Omental fat pad (tissue), 4 donors: ENCODE results near the gene MAGI2. TPM values are rescaled to one million over a fixed set of nuclear protein-coding genes. Genes with fewer than 3 reads are reported as not detected.
"Not testable (repeated sequence)": the region's sequence is repeated elsewhere in the genome, so short reads cannot be mapped to it uniquely, and the experiment has no call there.

ENCODE experiments used
- ATAC-seq: fragments of 150-250 bp; one replicate; pipeline ENCODE4 v1.9.1; 2016; ENCODE audit warnings: mild to moderate bottlenecking, moderate library complexity; ENCODE audit not compliant: low FRiP score
- DNase-seq: peaks from one replicate; pipeline ENCODE4 v3.0.0-alpha.2; 2019; ENCODE audit warnings: low spot score
- CTCF ChIP-seq, 3 donors: fragments of 450-650 bp; IDR thresholded peaks; one replicate each; pipeline ENCODE4 v1.5.1; 2016 to 2017; ENCODE audit warnings: antibody characterized with exemption in 3 of 3, mild to moderate bottlenecking in 3 of 3, moderate library complexity in 2 of 3
- total RNA-seq, 4 donors: library from RNA; depleted of rRNA; stranded (reverse); fragments of >200 nt; gene quantifications; one replicate each; pipeline ENCODE4 v1.1.0, GENCODE V29; 2016

Gene MAGI2
- total RNA-seq, 4 donors from 2014 or later: 9.3 to 20.6 (median 13.2) TPM

GRCh38 chr7:79046061-79046460 is 407.4 kb downstream of the MAGI2 start:
- DNase-seq (no peak), ATAC-seq (no peak)
- no peak for TF ChIP-seq CTCF (IDR thresholded peaks at IDR 0.05)

- ATAC-seq (no peak), DNase-seq (no peak)
- no peak for TF ChIP-seq CTCF (IDR thresholded peaks at IDR 0.05)
These were observed 416.5 kb downstream of the MAGI2 start for GRCh38 chr7:79037001-79037400.

- TF ChIP-seq CTCF (IDR thresholded peaks at IDR 0.05): no peak
- DNase-seq (no peak), ATAC-seq (no peak)
These were observed 417.1 kb downstream of the MAGI2 start for GRCh38 chr7:79036356-79036755.

DNA sequence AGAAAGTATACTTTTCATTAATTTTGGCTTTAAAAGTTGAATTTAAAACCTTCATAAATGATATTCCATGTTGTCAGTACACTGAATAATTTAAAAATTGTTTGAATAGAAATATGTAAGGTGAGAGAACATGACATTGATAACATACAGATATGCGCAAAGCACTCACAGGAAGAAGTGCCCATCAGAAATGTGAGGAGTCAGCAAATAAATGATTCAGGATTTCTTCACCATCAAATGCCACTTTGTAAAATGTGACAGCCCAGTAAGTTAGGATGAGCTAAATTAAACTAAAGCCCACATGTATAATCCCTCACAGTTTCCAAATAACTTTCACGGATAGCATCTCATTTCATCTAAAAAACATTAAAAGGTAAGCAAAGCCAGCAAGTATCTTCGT is 417.6 kb downstream of the MAGI2 start:
- ATAC-seq: no peak
- no peak for DNase-seq
- no peak for TF ChIP-seq CTCF (IDR thresholded peaks at IDR 0.05)

- no peak for TF ChIP-seq CTCF (IDR thresholded peaks at IDR 0.05)
- ATAC-seq (no peak), DNase-seq (no peak)
These were observed 418.7 kb downstream of the MAGI2 start for GRCh38 chr7:79034730-79035129.

GRCh38 chr7:79019711-79020110 is 433.8 kb downstream of the MAGI2 start:
- not testable (repeated sequence) for DNase-seq, ATAC-seq

- DNase-seq: no peak
- ATAC-seq: no peak
- TF ChIP-seq CTCF (IDR thresholded peaks at IDR 0.05): no peak
These were observed 441.5 kb downstream of the MAGI2 start for GRCh38 chr7:79011921-79012320.

DNA sequence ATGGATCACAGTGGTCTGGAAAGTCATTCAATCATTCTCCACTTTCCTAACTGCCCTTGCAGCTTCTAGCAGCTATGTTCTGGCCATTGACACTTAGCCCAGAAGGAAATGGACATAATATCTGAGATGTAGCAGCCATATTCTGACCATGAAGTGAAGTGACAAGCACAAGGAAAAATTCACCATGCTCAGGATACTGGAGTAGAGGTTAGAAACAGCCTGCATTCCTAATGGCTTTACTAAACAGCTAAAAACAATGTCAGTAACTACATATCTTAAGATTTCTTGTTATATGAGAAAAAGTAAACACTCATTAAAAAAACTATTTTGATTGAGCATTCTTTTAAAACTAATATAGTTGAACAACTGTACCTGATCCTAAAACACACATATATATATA is 443.8 kb downstream of the MAGI2 start:
- no peak for ATAC-seq
- DNase-seq: no peak
- no peak for TF ChIP-seq CTCF (IDR thresholded peaks at IDR 0.05)
